ENCODE measurements around the gene HEXD.

- TF ChIP-seq CTCF (conservative IDR thresholded peaks at IDR 0.05 in 1 of 2, IDR thresholded peaks at IDR 0.05 in 1 of 2; ENCODE audit: low read depth in 1 of 2, low read length in 2 of 2) (no peak), EZH2 (IDR thresholded peaks at IDR 0.05; ENCODE audit: low read length, missing control alignments) (no peak)
Measured at GRCh38 chr17:82424863-82425159, 6.7 kb downstream of the HEXD start.

Measured in fibroblast of lung (primary cell).